GM18505 (cell line): Measurements from ENCODE around the gene DNAJB12.
"Not testable (repeated sequence)": the region's sequence is repeated elsewhere in the genome, so short reads cannot be mapped to it uniquely, and the experiment has no call there.

Source experiments
- ATAC-seq: cut with Tn5 transposase; IDR thresholded peaks from one replicate; pipeline ENCODE4 v1.9.1; 2021; ENCODE audit not compliant: unreplicated experiment
- POLR2A ChIP-seq: IDR thresholded peaks from 4 replicates; pipeline ENCODE4 v1.6.1; 2011; ENCODE audit warnings: borderline replicate concordance; ENCODE audit not compliant: insufficient read depth, insufficient read length; ENCODE audit errors: extremely low read depth

The DNAJB12 gene

GRCh38 chr10:72354356-72355213, at the start of gene DNAJB12:
DNAJB12 (minus strand) TSS chr10:72354919; CDS start chr10:72354897, 22 bp downstream.
- ATAC-seq = peak; percentile 67
- TF ChIP-seq POLR2A = peak; percentile 94

- ATAC-seq = not testable (repeated sequence)
Measured at GRCh38 chr10:72395581-72395980, 40.9 kb upstream of the DNAJB12 start.

GRCh38 chr10:72392571-72392970, 37.9 kb upstream of the DNAJB12 start:
- ATAC-seq = no peak
- TF ChIP-seq POLR2A = no peak

GRCh38 chr10:72390764-72391163, 36.0 kb upstream of the DNAJB12 start:
- TF ChIP-seq POLR2A = no peak

GRCh38 chr10:72389716-72390115, 35.0 kb upstream of the DNAJB12 start:
- TF ChIP-seq POLR2A = no peak
- ATAC-seq = no peak

More at GRCh38 chr10:72390764-72391163, 36.0 kb upstream of the DNAJB12 start:
- no peak for ATAC-seq

GRCh38 chr10:72389014-72389413, 34.3 kb upstream of the DNAJB12 start:
- ATAC-seq = no peak
- no peak for TF ChIP-seq POLR2A

GRCh38 chr10:72388062-72388461, 33.3 kb upstream of the DNAJB12 start:
- no peak for TF ChIP-seq POLR2A
- ATAC-seq = no peak

GRCh38 chr10:72386916-72387586, 32.3 kb upstream of the DNAJB12 start:
- TF ChIP-seq POLR2A = no peak
- no peak for ATAC-seq

- TF ChIP-seq POLR2A = no peak
Measured at GRCh38 chr10:72385724-72386123, 31.0 kb upstream of the DNAJB12 start.

GRCh38 chr10:72384982-72385381, 30.3 kb upstream of the DNAJB12 start:
- not testable (repeated sequence) for ATAC-seq

More at GRCh38 chr10:72385724-72386123, 31.0 kb upstream of the DNAJB12 start:
- no peak for ATAC-seq

- no peak for TF ChIP-seq POLR2A
- no peak for ATAC-seq
Measured at GRCh38 chr10:72379776-72380175, 25.1 kb upstream of the DNAJB12 start.

- ATAC-seq = no peak
- no peak for TF ChIP-seq POLR2A
Measured at GRCh38 chr10:72379062-72379461, 24.3 kb upstream of the DNAJB12 start.

GRCh38 chr10:72375585-72375984, 20.9 kb upstream of the DNAJB12 start:
- ATAC-seq = no peak
- no peak for TF ChIP-seq POLR2A

- no peak for TF ChIP-seq POLR2A
- no peak for ATAC-seq
Measured at GRCh38 chr10:72375173-72375572, 20.5 kb upstream of the DNAJB12 start.

GRCh38 chr10:72370201-72370722, 15.5 kb upstream of the DNAJB12 start:
- no peak for ATAC-seq
- no peak for TF ChIP-seq POLR2A
